ENCODE results near the gene PLCB1. TPM values are rescaled to one million over a fixed set of nuclear protein-coding genes. Genes with fewer than 3 reads are reported as not detected.
A peak's percentile ranks its signal among the peaks of the same experiment; 100 is the strongest.

PLCB1 gene
- total RNA-seq, 1 donor: 35.4 TPM

- no peak for DNase-seq (ENCODE audit: low read depth)
- TF ChIP-seq CTCF (IDR thresholded peaks at IDR 0.05; ENCODE audit: insufficient read depth, low read depth, low read length): no peak
- no peak overlapping the region for H3K4me3 ChIP-seq (ENCODE audit: low read depth, low read length)
Measured at GRCh38 chr20:8545212-8545611, 413.1 kb downstream of the PLCB1 start.

- DNase-seq (ENCODE audit: low read depth): no peak
- TF ChIP-seq CTCF (IDR thresholded peaks at IDR 0.05; ENCODE audit: insufficient read depth, low read depth, low read length): no peak
- H3K4me3 ChIP-seq (ENCODE audit: low read depth, low read length): no peak overlapping the region
Measured at GRCh38 chr20:8547035-8547650, 415.1 kb downstream of the PLCB1 start.

- no peak for TF ChIP-seq CTCF (IDR thresholded peaks at IDR 0.05; ENCODE audit: insufficient read depth, low read depth, low read length)
- no peak for DNase-seq (ENCODE audit: low read depth)
- H3K4me3 ChIP-seq (ENCODE audit: low read depth, low read length): no peak overlapping the region
Measured at GRCh38 chr20:8547968-8548588, 416.0 kb downstream of the PLCB1 start.

- no peak for DNase-seq (ENCODE audit: low read depth)
- no peak for TF ChIP-seq CTCF (IDR thresholded peaks at IDR 0.05; ENCODE audit: insufficient read depth, low read depth, low read length)
- H3K4me3 ChIP-seq (ENCODE audit: low read depth, low read length): no peak overlapping the region
Measured at GRCh38 chr20:8549192-8549591, 417.1 kb downstream of the PLCB1 start.

- DNase-seq (ENCODE audit: low read depth): peak; percentile 30
- no peak for TF ChIP-seq CTCF (IDR thresholded peaks at IDR 0.05; ENCODE audit: insufficient read depth, low read depth, low read length)
- H3K4me3 ChIP-seq (ENCODE audit: low read depth, low read length): no peak overlapping the region
Measured at GRCh38 chr20:8557711-8558110, 425.6 kb downstream of the PLCB1 start.

GRCh38 chr20:8562356-8562755 is 430.3 kb downstream of the PLCB1 start:
- no peak for TF ChIP-seq CTCF (IDR thresholded peaks at IDR 0.05; ENCODE audit: insufficient read depth, low read depth, low read length)
- no peak for DNase-seq (ENCODE audit: low read depth)
- H3K4me3 ChIP-seq (ENCODE audit: low read depth, low read length): no peak overlapping the region

- TF ChIP-seq CTCF (IDR thresholded peaks at IDR 0.05; ENCODE audit: insufficient read depth, low read depth, low read length): no peak
- peak; percentile 31 for DNase-seq (ENCODE audit: low read depth)
- H3K4me3 ChIP-seq (ENCODE audit: low read depth, low read length): no peak overlapping the region
Measured at GRCh38 chr20:8568075-8568474, 436.0 kb downstream of the PLCB1 start.

Measured in fibroblast of villous mesenchyme (primary cell).